Liver (tissue), 9 donors: Measurements from ENCODE around the gene AMDHD1. TPM values are rescaled to one million over a fixed set of nuclear protein-coding genes. Genes with fewer than 3 reads are reported as not detected.

Experiments used
- DNase-seq: peaks from one replicate; pipeline ENCODE4 v3.0.0-alpha.2; 2017; ENCODE audit warnings: low spot score
- H3K27ac ChIP-seq, 2 donors: one replicate each; pipeline ENCODE4 v1.7.0; 2013; ENCODE audit warnings: inconsistent platforms in 2 of 2, low read length in 2 of 2, control low read depth in 1 of 2, low read depth in 1 of 2, mild to moderate bottlenecking in 1 of 2
- H3K27me3 ChIP-seq, 4 donors: one replicate each; pipeline versions ENCODE4 v1.6.1 to v1.7.0; 2013; ENCODE audit warnings: low read length in 3 of 4, inconsistent platforms in 1 of 4, mild to moderate bottlenecking in 1 of 4, moderate library complexity in 1 of 4; ENCODE audit not compliant: control insufficient read depth in 4 of 4, insufficient read depth in 4 of 4
- H3K36me3 ChIP-seq, 4 donors: one replicate each; pipeline versions ENCODE4 v1.6.1 to v1.7.0; 2013; ENCODE audit warnings: low read length in 3 of 4, mild to moderate bottlenecking in 3 of 4, low read depth in 1 of 4, moderate library complexity in 1 of 4; ENCODE audit not compliant: control insufficient read depth in 4 of 4, insufficient read depth in 3 of 4
- H3K4me1 ChIP-seq, 4 donors: one replicate each; pipeline versions ENCODE4 v1.6.1 to v1.7.0; 2013; ENCODE audit warnings: low read length in 3 of 4, mild to moderate bottlenecking in 3 of 4, moderate library complexity in 1 of 4; ENCODE audit not compliant: control insufficient read depth in 4 of 4, insufficient read depth in 4 of 4
- H3K4me3 ChIP-seq, 3 donors: one replicate each; pipeline versions ENCODE4 v1.6.1 to v1.7.0; 2013; ENCODE audit warnings: low read length in 3 of 3, control low read depth in 1 of 3, low read depth in 1 of 3, mild to moderate bottlenecking in 1 of 3
- H3K9ac ChIP-seq, 2 donors: one replicate each; pipeline ENCODE4 v1.7.0; 2013; ENCODE audit warnings: low read length in 2 of 2, mild to moderate bottlenecking in 2 of 2, moderate library complexity in 2 of 2, control low read depth in 1 of 2, low read depth in 1 of 2
- H3K9me3 ChIP-seq, 4 donors: one replicate each; pipeline versions ENCODE4 v1.6.1 to v1.7.0; 2013; ENCODE audit warnings: low read length in 3 of 4; ENCODE audit not compliant: control insufficient read depth in 4 of 4
- EGR1 ChIP-seq, 2 donors: IDR thresholded peaks; 2 replicates each; pipeline ENCODE4 v1.6.1; 2016 to 2018; ENCODE audit warnings: antibody characterized with exemption in 2 of 2, low read depth in 2 of 2
- FOXA1 ChIP-seq: IDR thresholded peaks from 2 replicates; pipeline ENCODE4 v1.6.1; 2016; ENCODE audit warnings: antibody characterized with exemption
- FOXA2 ChIP-seq: IDR thresholded peaks from 2 replicates; pipeline ENCODE4 v1.6.1; 2016; ENCODE audit warnings: antibody characterized with exemption
- GABPA ChIP-seq, 2 donors: IDR thresholded peaks in 1 of 2; conservative IDR thresholded peaks in 1 of 2; 2 replicates each; pipeline ENCODE4 v1.6.1; 2016; ENCODE audit warnings: antibody characterized with exemption in 2 of 2, mild to moderate bottlenecking in 1 of 2, moderate library complexity in 1 of 2
- HNF4A ChIP-seq, 2 donors: conservative IDR thresholded peaks; 2 replicates each; pipeline ENCODE4 v1.6.1; 2016; ENCODE audit warnings: antibody characterized with exemption in 2 of 2, mild to moderate bottlenecking in 2 of 2
- HNF4G ChIP-seq: IDR thresholded peaks from 2 replicates; pipeline ENCODE4 v1.6.1; 2016; ENCODE audit warnings: antibody characterized with exemption
- JUND ChIP-seq, 2 donors: IDR thresholded peaks; 2 replicates each; pipeline ENCODE4 v1.6.1; 2016; ENCODE audit warnings: antibody characterized with exemption in 2 of 2
- MAX ChIP-seq: IDR thresholded peaks from 2 replicates; pipeline ENCODE4 v1.6.1; 2016; ENCODE audit warnings: antibody characterized with exemption
- NR2F2 ChIP-seq: IDR thresholded peaks from 2 replicates; pipeline ENCODE4 v1.6.1; 2016; ENCODE audit warnings: antibody characterized with exemption
- RAD21 ChIP-seq, 2 donors: IDR thresholded peaks; 2 replicates each; pipeline ENCODE4 v1.6.1; 2016; ENCODE audit warnings: antibody characterized with exemption in 2 of 2, mild to moderate bottlenecking in 2 of 2
- RXRA ChIP-seq, 2 donors: IDR thresholded peaks; 2 replicates each; pipeline ENCODE4 v1.6.1; 2017 to 2018; ENCODE audit warnings: antibody characterized with exemption in 2 of 2, mild to moderate bottlenecking in 1 of 2
- SP1 ChIP-seq: IDR thresholded peaks from 2 replicates; pipeline ENCODE4 v1.6.1; 2018; ENCODE audit warnings: antibody characterized with exemption, mild to moderate bottlenecking
- TAF1 ChIP-seq: conservative IDR thresholded peaks from 2 replicates; pipeline ENCODE4 v1.6.1; 2016; ENCODE audit warnings: antibody characterized with exemption, mild to moderate bottlenecking
- YY1 ChIP-seq: IDR thresholded peaks from 2 replicates; pipeline ENCODE4 v1.6.1; 2016; ENCODE audit warnings: antibody characterized with exemption, mild to moderate bottlenecking
- WGBS: extraction: QIAGEN DNeasy Blood & Tissue Kit; methylation state at CpG from one replicate; pipeline ENCODE4 v1.1.7; 2013; 5-methylcytosine and 5-hydroxymethylcytosine counted together
- polyA plus RNA-seq, 2 donors: library from polyadenylated mRNA; stranded (reverse) in 1 of 2; unstranded in 1 of 2; fragments of 200-250 nt in 1 of 2; fragments of >200 nt in 1 of 2; fragmentation: Nextera tagmentation in 1 of 2; extraction: Ambion mirVana in 1 of 2; gene quantifications; one replicate each; pipeline versions ENCODE4 v1.2.1 to v1.2.3, GENCODE V29; 2013 to 2015
- total RNA-seq, 2 donors: library from RNA; depleted of rRNA; stranded (reverse); fragments of >200 nt; gene quantifications; one replicate each; pipeline ENCODE4 v1.2.3, GENCODE V29; 2014
- TF ChIP-seq, protein P1 (sequence below): fragments of 150-350 bp; IDR thresholded peaks from 2 replicates; pipeline ENCODE4 v1.5.1; 2017; ENCODE audit warnings: improper control_type of control experiment, low read depth, low read length; ENCODE audit not compliant: missing input control
- TF ChIP-seq, protein P2 (sequence below): IDR thresholded peaks from 2 replicates; pipeline ENCODE4 v1.6.1; 2016; ENCODE audit warnings: antibody characterized with exemption
- TF ChIP-seq, protein P3 (sequence below): IDR thresholded peaks from 2 replicates; pipeline ENCODE4 v1.6.1; 2016; ENCODE audit warnings: antibody characterized with exemption, mild to moderate bottlenecking
- TF ChIP-seq, protein P4 (sequence below): IDR thresholded peaks from 2 replicates; pipeline ENCODE4 v1.6.1; 2016; ENCODE audit warnings: antibody characterized with exemption
- donor health status: healthy.
- donor health status: healthy.
- donor health status: healthy.
- donor health status: healthy.
- donor health status: healthy.

The AMDHD1 gene
- total and polyA plus RNA-seq, 4 donors, result 50.3 to 124 (median 80.7) TPM

- Histone ChIP-seq H3K4me3 (no peak overlapping the region), H3K27ac (no peak overlapping the region)
Measured at GRCh38 chr12:95909871-95910270, 33.3 kb upstream of the AMDHD1 start.

GRCh38 chr12:95918194-95918993, 24.7 kb upstream of the AMDHD1 start:
- Histone ChIP-seq H3K9ac (peak overlapping the region in 1 of 2 donors; percentile 7), H3K27ac (no peak overlapping the region), H3K4me1 (no peaks in the 10 kb centered on the region), H3K27me3 (no peaks in the 10 kb centered on the region), H3K4me3 (no peak overlapping the region), H3K36me3 (no peaks in the 10 kb centered on the region), H3K9me3 (peaks cover 0 to 1% (median 0%) of the 10 kb centered on the region in 4 donors)
- 26% methylated on average over 7 of the region's 7 CpGs for WGBS
- DNase-seq, result peak; percentile 37
- TF ChIP-seq NR2F2 (no peak), TAF1 (no peak), YY1 (no peak), HNF4A (conservative IDR thresholded peaks at IDR 0.05) (peak in 1 of 2 donors; percentile 15), FOXA1 (peak; percentile 16), RXRA (IDR thresholded peaks at IDR 0.05) (no peak), GABPA (IDR thresholded peaks at IDR 0.05 in 1 of 2, conservative IDR thresholded peaks at IDR 0.05 in 1 of 2) (no peak), JUND (IDR thresholded peaks at IDR 0.05) (no peak), EGR1 (IDR thresholded peaks at IDR 0.05; ENCODE audit: low read depth in 2 of 2) (no peak), MAX (no peak), SP1 (no peak), HNF4G (no peak), RAD21 (IDR thresholded peaks at IDR 0.05) (peak; percentile 98 to 100), FOXA2 (no peak)
- TF ChIP-seq, protein P1, sequence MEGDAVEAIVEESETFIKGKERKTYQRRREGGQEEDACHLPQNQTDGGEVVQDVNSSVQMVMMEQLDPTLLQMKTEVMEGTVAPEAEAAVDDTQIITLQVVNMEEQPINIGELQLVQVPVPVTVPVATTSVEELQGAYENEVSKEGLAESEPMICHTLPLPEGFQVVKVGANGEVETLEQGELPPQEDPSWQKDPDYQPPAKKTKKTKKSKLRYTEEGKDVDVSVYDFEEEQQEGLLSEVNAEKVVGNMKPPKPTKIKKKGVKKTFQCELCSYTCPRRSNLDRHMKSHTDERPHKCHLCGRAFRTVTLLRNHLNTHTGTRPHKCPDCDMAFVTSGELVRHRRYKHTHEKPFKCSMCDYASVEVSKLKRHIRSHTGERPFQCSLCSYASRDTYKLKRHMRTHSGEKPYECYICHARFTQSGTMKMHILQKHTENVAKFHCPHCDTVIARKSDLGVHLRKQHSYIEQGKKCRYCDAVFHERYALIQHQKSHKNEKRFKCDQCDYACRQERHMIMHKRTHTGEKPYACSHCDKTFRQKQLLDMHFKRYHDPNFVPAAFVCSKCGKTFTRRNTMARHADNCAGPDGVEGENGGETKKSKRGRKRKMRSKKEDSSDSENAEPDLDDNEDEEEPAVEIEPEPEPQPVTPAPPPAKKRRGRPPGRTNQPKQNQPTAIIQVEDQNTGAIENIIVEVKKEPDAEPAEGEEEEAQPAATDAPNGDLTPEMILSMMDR, result peak; percentile 91
- TF ChIP-seq, protein P2, sequence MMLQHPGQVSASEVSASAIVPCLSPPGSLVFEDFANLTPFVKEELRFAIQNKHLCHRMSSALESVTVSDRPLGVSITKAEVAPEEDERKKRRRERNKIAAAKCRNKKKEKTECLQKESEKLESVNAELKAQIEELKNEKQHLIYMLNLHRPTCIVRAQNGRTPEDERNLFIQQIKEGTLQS, result no peak
- TF ChIP-seq, protein P3, sequence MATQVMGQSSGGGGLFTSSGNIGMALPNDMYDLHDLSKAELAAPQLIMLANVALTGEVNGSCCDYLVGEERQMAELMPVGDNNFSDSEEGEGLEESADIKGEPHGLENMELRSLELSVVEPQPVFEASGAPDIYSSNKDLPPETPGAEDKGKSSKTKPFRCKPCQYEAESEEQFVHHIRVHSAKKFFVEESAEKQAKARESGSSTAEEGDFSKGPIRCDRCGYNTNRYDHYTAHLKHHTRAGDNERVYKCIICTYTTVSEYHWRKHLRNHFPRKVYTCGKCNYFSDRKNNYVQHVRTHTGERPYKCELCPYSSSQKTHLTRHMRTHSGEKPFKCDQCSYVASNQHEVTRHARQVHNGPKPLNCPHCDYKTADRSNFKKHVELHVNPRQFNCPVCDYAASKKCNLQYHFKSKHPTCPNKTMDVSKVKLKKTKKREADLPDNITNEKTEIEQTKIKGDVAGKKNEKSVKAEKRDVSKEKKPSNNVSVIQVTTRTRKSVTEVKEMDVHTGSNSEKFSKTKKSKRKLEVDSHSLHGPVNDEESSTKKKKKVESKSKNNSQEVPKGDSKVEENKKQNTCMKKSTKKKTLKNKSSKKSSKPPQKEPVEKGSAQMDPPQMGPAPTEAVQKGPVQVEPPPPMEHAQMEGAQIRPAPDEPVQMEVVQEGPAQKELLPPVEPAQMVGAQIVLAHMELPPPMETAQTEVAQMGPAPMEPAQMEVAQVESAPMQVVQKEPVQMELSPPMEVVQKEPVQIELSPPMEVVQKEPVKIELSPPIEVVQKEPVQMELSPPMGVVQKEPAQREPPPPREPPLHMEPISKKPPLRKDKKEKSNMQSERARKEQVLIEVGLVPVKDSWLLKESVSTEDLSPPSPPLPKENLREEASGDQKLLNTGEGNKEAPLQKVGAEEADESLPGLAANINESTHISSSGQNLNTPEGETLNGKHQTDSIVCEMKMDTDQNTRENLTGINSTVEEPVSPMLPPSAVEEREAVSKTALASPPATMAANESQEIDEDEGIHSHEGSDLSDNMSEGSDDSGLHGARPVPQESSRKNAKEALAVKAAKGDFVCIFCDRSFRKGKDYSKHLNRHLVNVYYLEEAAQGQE, result no peak
- TF ChIP-seq, protein P4, sequence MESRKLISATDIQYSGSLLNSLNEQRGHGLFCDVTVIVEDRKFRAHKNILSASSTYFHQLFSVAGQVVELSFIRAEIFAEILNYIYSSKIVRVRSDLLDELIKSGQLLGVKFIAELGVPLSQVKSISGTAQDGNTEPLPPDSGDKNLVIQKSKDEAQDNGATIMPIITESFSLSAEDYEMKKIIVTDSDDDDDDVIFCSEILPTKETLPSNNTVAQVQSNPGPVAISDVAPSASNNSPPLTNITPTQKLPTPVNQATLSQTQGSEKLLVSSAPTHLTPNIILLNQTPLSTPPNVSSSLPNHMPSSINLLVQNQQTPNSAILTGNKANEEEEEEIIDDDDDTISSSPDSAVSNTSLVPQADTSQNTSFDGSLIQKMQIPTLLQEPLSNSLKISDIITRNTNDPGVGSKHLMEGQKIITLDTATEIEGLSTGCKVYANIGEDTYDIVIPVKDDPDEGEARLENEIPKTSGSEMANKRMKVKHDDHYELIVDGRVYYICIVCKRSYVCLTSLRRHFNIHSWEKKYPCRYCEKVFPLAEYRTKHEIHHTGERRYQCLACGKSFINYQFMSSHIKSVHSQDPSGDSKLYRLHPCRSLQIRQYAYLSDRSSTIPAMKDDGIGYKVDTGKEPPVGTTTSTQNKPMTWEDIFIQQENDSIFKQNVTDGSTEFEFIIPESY, result no peak

More at GRCh38 chr12:95909871-95910270, 33.3 kb upstream of the AMDHD1 start:
- DNase-seq, result no peak
- TF ChIP-seq MAX, result no peak
- Histone ChIP-seq H3K4me1 (no peaks in the 10 kb centered on the region), H3K36me3 (no peaks in the 10 kb centered on the region), H3K9me3 (no peaks in the 10 kb centered on the region), H3K9ac (no peak overlapping the region), H3K27me3 (no peaks in the 10 kb centered on the region)
- WGBS, result 90% methylated on average over 3 of the region's 3 CpGs
